Ishikawa (cell line): ENCODE data around the gene TMEM243.

Experiments used
- CEBPB ChIP-seq: IDR thresholded peaks from 2 replicates; pipeline ENCODE4 v1.6.1; 2012
- EGR1 ChIP-seq: IDR thresholded peaks from 2 replicates; pipeline ENCODE4 v1.6.1; 2012
- EP300 ChIP-seq: IDR thresholded peaks from 2 replicates; pipeline ENCODE4 v1.6.1; 2012; ENCODE audit warnings: borderline replicate concordance
- FOXM1 ChIP-seq: IDR thresholded peaks from 2 replicates; pipeline ENCODE4 v1.6.1; 2012; ENCODE audit warnings: low read depth, borderline replicate concordance
- RAD21 ChIP-seq: IDR thresholded peaks from 2 replicates; pipeline ENCODE4 v1.6.1; 2012; ENCODE audit warnings: low read depth
- TAF1 ChIP-seq: IDR thresholded peaks from 2 replicates; pipeline ENCODE4 v1.6.1; 2012; ENCODE audit warnings: low read depth, mild to moderate bottlenecking
- YY1 ChIP-seq: IDR thresholded peaks from 2 replicates; pipeline ENCODE4 v1.6.1; 2012; ENCODE audit warnings: low read depth
- TF ChIP-seq, protein P1 (sequence below): IDR thresholded peaks from 2 replicates; pipeline ENCODE4 v1.6.1; 2012
- TF ChIP-seq, protein P2 (sequence below): IDR thresholded peaks from 2 replicates; pipeline ENCODE4 v1.6.1; 2012; ENCODE audit warnings: low read depth, mild to moderate bottlenecking

DNA sequence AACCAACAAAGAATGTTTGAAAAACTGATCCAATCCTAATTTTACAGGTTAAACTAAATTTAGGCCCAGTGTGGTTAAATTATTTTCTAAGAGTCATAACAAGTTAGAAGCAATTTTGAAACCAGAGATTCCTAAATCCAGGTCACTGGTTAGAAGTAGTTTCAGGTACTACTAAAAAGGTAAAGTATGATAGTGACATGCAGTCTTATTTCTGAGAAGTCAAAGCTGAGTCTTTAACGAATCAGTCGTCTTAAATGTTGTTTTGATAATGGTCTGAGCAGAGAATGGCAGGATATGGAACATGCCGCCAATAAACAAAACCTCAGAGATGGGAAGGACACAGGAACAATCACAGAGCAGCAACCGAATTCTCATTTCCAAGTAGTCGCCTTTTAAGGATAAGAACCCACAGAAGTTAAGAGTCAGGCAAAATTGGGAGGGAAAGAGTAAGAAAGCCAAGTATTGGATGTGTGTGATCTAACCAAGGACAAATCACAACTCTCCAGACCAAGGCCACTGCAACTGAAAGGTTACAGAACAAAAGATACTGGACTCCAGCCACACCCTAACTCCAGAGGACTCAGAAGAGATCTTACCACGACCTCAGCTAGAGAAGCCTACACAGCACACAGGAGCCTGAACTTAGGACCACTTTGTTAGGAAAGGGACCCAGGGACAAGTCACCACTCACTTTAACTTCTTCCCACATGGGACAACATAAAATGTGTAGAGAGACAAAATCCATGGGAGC is 19.7 kb downstream of the TMEM243 start:
- TF ChIP-seq RAD21: no peak
- TF ChIP-seq, protein P1, sequence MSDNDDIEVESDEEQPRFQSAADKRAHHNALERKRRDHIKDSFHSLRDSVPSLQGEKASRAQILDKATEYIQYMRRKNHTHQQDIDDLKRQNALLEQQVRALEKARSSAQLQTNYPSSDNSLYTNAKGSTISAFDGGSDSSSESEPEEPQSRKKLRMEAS: no peak
- TF ChIP-seq TAF1: no peak
- TF ChIP-seq CEBPB: no peak
- no peak for TF ChIP-seq FOXM1
- TF ChIP-seq, protein P2, sequence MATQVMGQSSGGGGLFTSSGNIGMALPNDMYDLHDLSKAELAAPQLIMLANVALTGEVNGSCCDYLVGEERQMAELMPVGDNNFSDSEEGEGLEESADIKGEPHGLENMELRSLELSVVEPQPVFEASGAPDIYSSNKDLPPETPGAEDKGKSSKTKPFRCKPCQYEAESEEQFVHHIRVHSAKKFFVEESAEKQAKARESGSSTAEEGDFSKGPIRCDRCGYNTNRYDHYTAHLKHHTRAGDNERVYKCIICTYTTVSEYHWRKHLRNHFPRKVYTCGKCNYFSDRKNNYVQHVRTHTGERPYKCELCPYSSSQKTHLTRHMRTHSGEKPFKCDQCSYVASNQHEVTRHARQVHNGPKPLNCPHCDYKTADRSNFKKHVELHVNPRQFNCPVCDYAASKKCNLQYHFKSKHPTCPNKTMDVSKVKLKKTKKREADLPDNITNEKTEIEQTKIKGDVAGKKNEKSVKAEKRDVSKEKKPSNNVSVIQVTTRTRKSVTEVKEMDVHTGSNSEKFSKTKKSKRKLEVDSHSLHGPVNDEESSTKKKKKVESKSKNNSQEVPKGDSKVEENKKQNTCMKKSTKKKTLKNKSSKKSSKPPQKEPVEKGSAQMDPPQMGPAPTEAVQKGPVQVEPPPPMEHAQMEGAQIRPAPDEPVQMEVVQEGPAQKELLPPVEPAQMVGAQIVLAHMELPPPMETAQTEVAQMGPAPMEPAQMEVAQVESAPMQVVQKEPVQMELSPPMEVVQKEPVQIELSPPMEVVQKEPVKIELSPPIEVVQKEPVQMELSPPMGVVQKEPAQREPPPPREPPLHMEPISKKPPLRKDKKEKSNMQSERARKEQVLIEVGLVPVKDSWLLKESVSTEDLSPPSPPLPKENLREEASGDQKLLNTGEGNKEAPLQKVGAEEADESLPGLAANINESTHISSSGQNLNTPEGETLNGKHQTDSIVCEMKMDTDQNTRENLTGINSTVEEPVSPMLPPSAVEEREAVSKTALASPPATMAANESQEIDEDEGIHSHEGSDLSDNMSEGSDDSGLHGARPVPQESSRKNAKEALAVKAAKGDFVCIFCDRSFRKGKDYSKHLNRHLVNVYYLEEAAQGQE: no peak
- no peak for TF ChIP-seq EGR1
- no peak for TF ChIP-seq YY1
- no peak for TF ChIP-seq EP300
